ENCODE results near the gene TP53BP2.

DNA sequence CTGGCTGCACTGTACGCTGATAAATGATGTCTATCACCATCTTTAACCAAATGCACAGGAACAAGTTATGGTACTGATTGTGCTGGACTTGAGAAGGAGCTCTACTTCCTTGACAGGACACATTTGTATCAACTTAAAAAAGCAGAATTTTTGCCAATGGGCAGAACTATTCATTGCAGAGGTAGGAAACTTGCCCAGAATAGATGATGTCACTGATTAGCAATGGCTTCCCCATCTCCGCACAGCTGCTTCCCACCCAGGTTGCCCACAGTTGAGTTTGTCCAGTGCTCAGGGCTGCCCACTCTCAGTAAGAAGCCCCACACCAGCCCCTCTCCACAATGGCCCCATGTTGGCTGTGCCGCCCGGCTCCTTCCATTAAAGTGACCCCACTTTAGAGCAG lies 100.0 kb downstream of the TP53BP2 start:
- TF ChIP-seq, protein P1, sequence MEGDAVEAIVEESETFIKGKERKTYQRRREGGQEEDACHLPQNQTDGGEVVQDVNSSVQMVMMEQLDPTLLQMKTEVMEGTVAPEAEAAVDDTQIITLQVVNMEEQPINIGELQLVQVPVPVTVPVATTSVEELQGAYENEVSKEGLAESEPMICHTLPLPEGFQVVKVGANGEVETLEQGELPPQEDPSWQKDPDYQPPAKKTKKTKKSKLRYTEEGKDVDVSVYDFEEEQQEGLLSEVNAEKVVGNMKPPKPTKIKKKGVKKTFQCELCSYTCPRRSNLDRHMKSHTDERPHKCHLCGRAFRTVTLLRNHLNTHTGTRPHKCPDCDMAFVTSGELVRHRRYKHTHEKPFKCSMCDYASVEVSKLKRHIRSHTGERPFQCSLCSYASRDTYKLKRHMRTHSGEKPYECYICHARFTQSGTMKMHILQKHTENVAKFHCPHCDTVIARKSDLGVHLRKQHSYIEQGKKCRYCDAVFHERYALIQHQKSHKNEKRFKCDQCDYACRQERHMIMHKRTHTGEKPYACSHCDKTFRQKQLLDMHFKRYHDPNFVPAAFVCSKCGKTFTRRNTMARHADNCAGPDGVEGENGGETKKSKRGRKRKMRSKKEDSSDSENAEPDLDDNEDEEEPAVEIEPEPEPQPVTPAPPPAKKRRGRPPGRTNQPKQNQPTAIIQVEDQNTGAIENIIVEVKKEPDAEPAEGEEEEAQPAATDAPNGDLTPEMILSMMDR (IDR thresholded peaks at IDR 0.05; ENCODE audit: borderline replicate concordance, extremely low read depth, low read length, poor library complexity, severe bottlenecking): no peak
- TF ChIP-seq EZH2 (IDR thresholded peaks at IDR 0.05; ENCODE audit: borderline replicate concordance, low read depth, low read length, severe bottlenecking): no peak
